ENCODE measurements around the gene CEP250.

Gene CEP250

DNA sequence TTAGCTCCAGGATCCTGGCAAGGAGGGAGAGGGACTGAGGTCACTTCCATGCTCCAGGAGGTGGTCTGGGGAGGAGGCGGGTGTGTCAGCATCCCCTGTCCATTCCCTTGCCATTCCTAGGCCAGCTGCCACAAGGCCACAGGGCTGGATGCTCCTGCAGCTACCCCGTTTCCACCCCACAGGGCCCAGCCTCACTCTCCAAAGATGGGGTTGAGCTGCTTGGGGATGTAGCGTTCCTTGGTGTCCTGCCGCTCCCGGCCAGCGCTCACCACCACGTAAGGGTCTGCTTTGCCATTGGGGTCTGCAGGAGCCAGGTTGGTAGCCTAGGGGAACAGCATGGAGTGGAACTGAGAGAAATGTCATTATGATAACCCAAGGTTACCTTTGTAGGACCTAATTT lies 109.5 kb downstream of the CEP250 start:
- DNase-seq, result no peak

DNA sequence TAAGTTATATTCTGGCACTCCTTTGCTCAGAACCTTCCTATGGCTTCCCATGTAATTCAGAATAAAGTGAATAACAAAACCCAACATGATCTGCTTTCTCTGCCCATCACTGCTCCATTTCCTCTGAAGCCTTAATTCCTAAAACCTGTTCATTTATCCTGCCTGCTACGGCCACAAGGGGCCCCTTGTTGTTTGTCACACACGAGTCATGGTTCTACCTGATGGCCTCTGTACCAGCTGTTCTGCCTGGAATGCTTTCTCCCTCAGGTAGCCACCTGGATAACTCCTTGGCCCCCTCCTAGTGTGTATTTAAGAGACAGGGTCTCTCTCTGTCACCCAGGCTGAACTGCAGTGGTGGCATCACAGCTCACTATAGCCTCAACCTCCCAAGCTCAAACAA lies 113.2 kb downstream of the CEP250 start:
- DNase-seq, result no peak
